Panc1 (cell line): Measurements from ENCODE around the gene VAV3. TPM values are rescaled to one million over a fixed set of nuclear protein-coding genes. Genes with fewer than 3 reads are reported as not detected.

Source experiments
- ATAC-seq: fragments of 200-7000 bp; cut with Tn5 transposase; 2 replicates; pipeline ENCODE4 v1.9.1; 2020; ENCODE audit warnings: mild to moderate bottlenecking, moderate library complexity
- BruUV-seq: library from RNA; stranded (reverse); fragments of 400-500 nt; replicated peaks from 2 replicates; lab custom pipeline; 2021; lab: Mats Ljungman, UMichigan
- CTCF ChIA-PET: fragments of 300-600 bp; sonication (Branson Sonifier 250); formaldehyde crosslinking; loops from one replicate; lab custom pipeline; 2022; ENCODE audit warnings: antibody characterized with exemption; lab: Charles Lee
- POLR2A ChIA-PET: fragments of 300-600 bp; sonication (Branson Sonifier 250); formaldehyde crosslinking; loops from one replicate; lab custom pipeline; 2022; ENCODE audit warnings: antibody characterized with exemption; lab: Charles Lee
- DNase-seq: peaks from one replicate; pipeline ENCODE4 v3.0.0-alpha.2; 2010; ENCODE audit warnings: low read depth, low spot score
- H3K27ac ChIP-seq: 2 replicates; pipeline ENCODE4 v1.5.1; 2011; ENCODE audit warnings: mild to moderate bottlenecking, low read length, inconsistent platforms
- H3K27me3 ChIP-seq: fragments of 200-500 bp; sonication (Bioruptor generic); 2 replicates; pipeline ENCODE4 v1.6.0; 2014; ENCODE audit warnings: low read length, inconsistent platforms; ENCODE audit not compliant: control insufficient read depth, insufficient read depth
- H3K36me3 ChIP-seq: fragments of 200-500 bp; sonication (Bioruptor generic); 2 replicates; pipeline ENCODE4 v1.5.1; 2014; ENCODE audit warnings: inconsistent platforms, mild to moderate bottlenecking, low read length, moderate library complexity; ENCODE audit not compliant: control insufficient read depth, insufficient read depth
- H3K4me1 ChIP-seq: 2 replicates; pipeline ENCODE4 v1.5.1; 2011; ENCODE audit warnings: inconsistent platforms, mild to moderate bottlenecking, low read length, moderate library complexity; ENCODE audit not compliant: control insufficient read depth, insufficient read depth
- H3K4me3 ChIP-seq, 2 experiments: 2 replicates each; pipeline ENCODE4 v1.5.1; 2011 to 2012; ENCODE audit warnings: low read depth in 2 of 2, low read length in 2 of 2, mild to moderate bottlenecking in 2 of 2, inconsistent platforms in 1 of 2, moderate library complexity in 1 of 2
- H3K9me3 ChIP-seq: fragments of 200-500 bp; sonication (Bioruptor generic); 2 replicates; pipeline ENCODE4 v1.5.1; 2014; ENCODE audit warnings: low read depth, mild to moderate bottlenecking, inconsistent platforms, low read length, moderate library complexity; ENCODE audit not compliant: control insufficient read depth, insufficient read depth
- POLR2AphosphoS5 ChIP-seq: IDR thresholded peaks from 2 replicates; pipeline ENCODE4 v1.6.1; 2012; ENCODE audit warnings: mild to moderate bottlenecking, low read depth, low read length, moderate library complexity
- SIN3A ChIP-seq: IDR thresholded peaks from 2 replicates; pipeline ENCODE4 v1.6.1; 2012; ENCODE audit warnings: low read depth, mild to moderate bottlenecking, low read length, moderate library complexity, borderline replicate concordance; ENCODE audit not compliant: insufficient read depth
- TCF7L2 ChIP-seq: IDR thresholded peaks from 2 replicates; pipeline ENCODE4 v1.6.1; 2011; ENCODE audit warnings: mild to moderate bottlenecking, low read depth, low read length, inconsistent platforms
- in situ Hi-C: cut with HindIII; loops from 2 replicates; pipeline ENCODE4 v1.10.0; 2016; ENCODE audit warnings: low sequenced_read_pairs, low pct_unique_long_range_greater_than_20kb
- intact Hi-C: fragments of 100-400 bp; cut with micrococcal nuclease; formaldehyde crosslinking; loops from one replicate; pipeline ENCODE4 v1.10.0; 2022; ENCODE audit not compliant: unreplicated experiment
- total RNA-seq: library from RNA; stranded (reverse); gene quantifications from one replicate; pipeline ENCODE4 v1.2.1, GENCODE V29; 2021; ENCODE audit not compliant: unreplicated experiment
- TF ChIP-seq, protein P1 (sequence below), 2 experiments: IDR thresholded peaks; 2 replicates each; pipeline ENCODE4 v1.6.1; 2011 to 2012; ENCODE audit warnings: low read depth in 2 of 2, control low read depth in 1 of 2, low read length in 1 of 2, mild to moderate bottlenecking in 1 of 2, moderate library complexity in 1 of 2; ENCODE audit not compliant: insufficient read depth in 1 of 2
- TF ChIP-seq, protein P2 (sequence below): fragments of 450-650 bp; IDR thresholded peaks from 2 replicates; pipeline ENCODE4 v1.5.1; 2017; ENCODE audit warnings: mild to moderate bottlenecking

Gene VAV3
- total RNA-seq, 1 experiment from 2014 or later = 0.23 TPM

DNA sequence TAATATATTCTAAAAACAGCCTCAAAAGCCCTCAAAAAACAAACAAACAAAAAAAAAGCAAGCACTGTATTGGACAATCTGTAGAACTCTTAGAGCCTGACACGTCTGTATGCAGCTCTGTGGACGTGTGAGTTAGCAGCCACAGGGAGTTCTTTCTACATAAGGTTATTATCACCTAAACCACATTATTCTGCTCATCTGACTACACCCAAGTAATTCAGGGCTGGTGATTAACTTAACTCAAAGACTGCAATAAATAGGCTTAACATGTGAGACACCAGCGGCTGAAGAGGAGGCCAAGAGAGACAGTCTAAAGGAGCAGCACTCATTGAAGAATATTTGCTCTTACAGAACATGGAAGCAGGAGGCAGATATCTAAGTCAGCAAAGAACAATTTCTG is 316.0 kb downstream of the VAV3 start:
- H3K9me3 ChIP-seq = no peaks in the 10 kb centered on the region
- no TSS peak for BruUV-seq
- DNase-seq = no peak
- no peaks in the 10 kb centered on the region for H3K27me3 ChIP-seq
- intact Hi-C loops (no loop called here), in situ Hi-C loops (no loop called here)
- H3K27ac ChIP-seq = no peak overlapping the region
- no peaks in the 10 kb centered on the region for H3K36me3 ChIP-seq
- TF ChIP-seq POLR2AphosphoS5 = no peak
- TF ChIP-seq, protein P1, sequence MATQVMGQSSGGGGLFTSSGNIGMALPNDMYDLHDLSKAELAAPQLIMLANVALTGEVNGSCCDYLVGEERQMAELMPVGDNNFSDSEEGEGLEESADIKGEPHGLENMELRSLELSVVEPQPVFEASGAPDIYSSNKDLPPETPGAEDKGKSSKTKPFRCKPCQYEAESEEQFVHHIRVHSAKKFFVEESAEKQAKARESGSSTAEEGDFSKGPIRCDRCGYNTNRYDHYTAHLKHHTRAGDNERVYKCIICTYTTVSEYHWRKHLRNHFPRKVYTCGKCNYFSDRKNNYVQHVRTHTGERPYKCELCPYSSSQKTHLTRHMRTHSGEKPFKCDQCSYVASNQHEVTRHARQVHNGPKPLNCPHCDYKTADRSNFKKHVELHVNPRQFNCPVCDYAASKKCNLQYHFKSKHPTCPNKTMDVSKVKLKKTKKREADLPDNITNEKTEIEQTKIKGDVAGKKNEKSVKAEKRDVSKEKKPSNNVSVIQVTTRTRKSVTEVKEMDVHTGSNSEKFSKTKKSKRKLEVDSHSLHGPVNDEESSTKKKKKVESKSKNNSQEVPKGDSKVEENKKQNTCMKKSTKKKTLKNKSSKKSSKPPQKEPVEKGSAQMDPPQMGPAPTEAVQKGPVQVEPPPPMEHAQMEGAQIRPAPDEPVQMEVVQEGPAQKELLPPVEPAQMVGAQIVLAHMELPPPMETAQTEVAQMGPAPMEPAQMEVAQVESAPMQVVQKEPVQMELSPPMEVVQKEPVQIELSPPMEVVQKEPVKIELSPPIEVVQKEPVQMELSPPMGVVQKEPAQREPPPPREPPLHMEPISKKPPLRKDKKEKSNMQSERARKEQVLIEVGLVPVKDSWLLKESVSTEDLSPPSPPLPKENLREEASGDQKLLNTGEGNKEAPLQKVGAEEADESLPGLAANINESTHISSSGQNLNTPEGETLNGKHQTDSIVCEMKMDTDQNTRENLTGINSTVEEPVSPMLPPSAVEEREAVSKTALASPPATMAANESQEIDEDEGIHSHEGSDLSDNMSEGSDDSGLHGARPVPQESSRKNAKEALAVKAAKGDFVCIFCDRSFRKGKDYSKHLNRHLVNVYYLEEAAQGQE (IDR thresholded peaks at IDR 0.05; ENCODE audit: insufficient read depth in 1 of 2, low read depth in 2 of 2, low read length in 1 of 2) = no peak
- no peak for TF ChIP-seq SIN3A
- no peak for TF ChIP-seq TCF7L2
- TF ChIP-seq, protein P2, sequence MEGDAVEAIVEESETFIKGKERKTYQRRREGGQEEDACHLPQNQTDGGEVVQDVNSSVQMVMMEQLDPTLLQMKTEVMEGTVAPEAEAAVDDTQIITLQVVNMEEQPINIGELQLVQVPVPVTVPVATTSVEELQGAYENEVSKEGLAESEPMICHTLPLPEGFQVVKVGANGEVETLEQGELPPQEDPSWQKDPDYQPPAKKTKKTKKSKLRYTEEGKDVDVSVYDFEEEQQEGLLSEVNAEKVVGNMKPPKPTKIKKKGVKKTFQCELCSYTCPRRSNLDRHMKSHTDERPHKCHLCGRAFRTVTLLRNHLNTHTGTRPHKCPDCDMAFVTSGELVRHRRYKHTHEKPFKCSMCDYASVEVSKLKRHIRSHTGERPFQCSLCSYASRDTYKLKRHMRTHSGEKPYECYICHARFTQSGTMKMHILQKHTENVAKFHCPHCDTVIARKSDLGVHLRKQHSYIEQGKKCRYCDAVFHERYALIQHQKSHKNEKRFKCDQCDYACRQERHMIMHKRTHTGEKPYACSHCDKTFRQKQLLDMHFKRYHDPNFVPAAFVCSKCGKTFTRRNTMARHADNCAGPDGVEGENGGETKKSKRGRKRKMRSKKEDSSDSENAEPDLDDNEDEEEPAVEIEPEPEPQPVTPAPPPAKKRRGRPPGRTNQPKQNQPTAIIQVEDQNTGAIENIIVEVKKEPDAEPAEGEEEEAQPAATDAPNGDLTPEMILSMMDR = no peak
- no peaks in the 10 kb centered on the region for H3K4me1 ChIP-seq
- ATAC-seq = no peak
- CTCF ChIA-PET = no interaction called here
- POLR2A ChIA-PET = no interaction called here
- H3K4me3 ChIP-seq = no peak overlapping the region

- in situ Hi-C loops (no loop called here), intact Hi-C loops (no loop called here)
- no TSS peak for BruUV-seq
- Histone ChIP-seq H3K27ac (no peak overlapping the region), H3K36me3 (no peaks in the 10 kb centered on the region), H3K9me3 (no peaks in the 10 kb centered on the region), H3K4me3 (no peak overlapping the region), H3K27me3 (no peaks in the 10 kb centered on the region), H3K4me1 (no peaks in the 10 kb centered on the region)
- ChIA-PET CTCF (no interaction called here), POLR2A (no interaction called here)
- TF ChIP-seq, protein P1 (IDR thresholded peaks at IDR 0.05; ENCODE audit: insufficient read depth in 1 of 2, low read depth in 2 of 2, low read length in 1 of 2) = no peak
- no peak for TF ChIP-seq POLR2AphosphoS5
- no peak for TF ChIP-seq TCF7L2
- TF ChIP-seq SIN3A = no peak
- TF ChIP-seq, protein P2 = no peak
- ATAC-seq = no peak
- no peak for DNase-seq
Observed at GRCh38 chr1:107648071-107648470, 316.9 kb downstream of the VAV3 start.
